Measurements from ENCODE around the gene RPL36.

RPL36 gene

GRCh38 chr19:5673752-5674151, 16.3 kb upstream of the RPL36 start:
- no peaks in the 10 kb centered on the region for H3K27me3 ChIP-seq (replicated peaks)
- H3K36me3 ChIP-seq (replicated peaks): peaks cover 20% of the 10 kb centered on the region
- H3K27ac ChIP-seq: no peak overlapping the region
- TF ChIP-seq, protein P1, sequence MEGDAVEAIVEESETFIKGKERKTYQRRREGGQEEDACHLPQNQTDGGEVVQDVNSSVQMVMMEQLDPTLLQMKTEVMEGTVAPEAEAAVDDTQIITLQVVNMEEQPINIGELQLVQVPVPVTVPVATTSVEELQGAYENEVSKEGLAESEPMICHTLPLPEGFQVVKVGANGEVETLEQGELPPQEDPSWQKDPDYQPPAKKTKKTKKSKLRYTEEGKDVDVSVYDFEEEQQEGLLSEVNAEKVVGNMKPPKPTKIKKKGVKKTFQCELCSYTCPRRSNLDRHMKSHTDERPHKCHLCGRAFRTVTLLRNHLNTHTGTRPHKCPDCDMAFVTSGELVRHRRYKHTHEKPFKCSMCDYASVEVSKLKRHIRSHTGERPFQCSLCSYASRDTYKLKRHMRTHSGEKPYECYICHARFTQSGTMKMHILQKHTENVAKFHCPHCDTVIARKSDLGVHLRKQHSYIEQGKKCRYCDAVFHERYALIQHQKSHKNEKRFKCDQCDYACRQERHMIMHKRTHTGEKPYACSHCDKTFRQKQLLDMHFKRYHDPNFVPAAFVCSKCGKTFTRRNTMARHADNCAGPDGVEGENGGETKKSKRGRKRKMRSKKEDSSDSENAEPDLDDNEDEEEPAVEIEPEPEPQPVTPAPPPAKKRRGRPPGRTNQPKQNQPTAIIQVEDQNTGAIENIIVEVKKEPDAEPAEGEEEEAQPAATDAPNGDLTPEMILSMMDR (IDR thresholded peaks at IDR 0.05; ENCODE audit: low read depth, low read length, missing control alignments): no peak
- in situ Hi-C loops (cut with HindIII; ENCODE audit: low pct_ligation_motif_present, low sequenced_read_pairs): no loop called here
- no peak for DNase-seq
- no peak overlapping the region for H3K4me3 ChIP-seq (ENCODE audit: low read depth, low read length)

GRCh38 chr19:5674714-5675113, 15.4 kb upstream of the RPL36 start:
- TF ChIP-seq, protein P1 (IDR thresholded peaks at IDR 0.05; ENCODE audit: low read depth, low read length, missing control alignments): no peak
- Histone ChIP-seq H3K27me3 (replicated peaks) (no peaks in the 10 kb centered on the region), H3K36me3 (replicated peaks) (peaks cover 10% of the 10 kb centered on the region), H3K4me3 (ENCODE audit: low read depth, low read length) (no peak overlapping the region), H3K27ac (no peak overlapping the region)
- DNase-seq: no peak
- in situ Hi-C loops (cut with HindIII; ENCODE audit: low pct_ligation_motif_present, low sequenced_read_pairs): no loop called here

DNA sequence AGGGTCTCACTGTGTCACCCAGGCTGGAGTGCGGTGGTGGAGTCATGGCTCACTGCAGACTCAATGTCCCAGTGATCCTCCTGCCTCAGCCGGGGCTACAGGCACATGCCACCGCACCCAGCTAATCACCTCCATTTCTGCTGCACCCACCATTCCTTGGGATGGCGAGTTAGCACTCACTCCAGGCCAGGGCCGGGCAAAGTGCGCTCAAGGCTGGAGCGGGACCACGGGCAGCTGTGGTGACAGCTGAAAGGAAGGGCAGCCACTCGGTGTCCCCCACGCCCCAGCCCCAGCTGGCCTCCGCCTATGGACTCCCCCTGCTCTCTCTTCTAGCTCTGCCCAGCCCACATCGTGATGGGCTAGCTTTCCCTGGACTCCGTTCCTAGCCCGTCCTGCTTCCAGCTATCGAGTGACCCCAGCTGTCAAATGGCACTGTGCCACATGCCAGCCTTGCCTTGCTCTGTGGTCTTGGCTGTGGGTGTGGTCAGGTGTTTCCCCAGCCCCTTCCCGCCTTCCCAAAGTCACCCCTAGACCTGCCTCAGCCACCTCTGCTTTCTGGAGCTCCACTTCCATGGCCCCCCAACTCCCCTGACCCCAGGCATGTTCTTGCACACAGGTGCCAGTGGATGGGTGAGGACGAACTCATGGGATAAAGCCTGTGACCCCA, 13.9 kb upstream of the RPL36 start:
- H3K27me3 ChIP-seq (replicated peaks): no peaks in the 10 kb centered on the region
- H3K27ac ChIP-seq: no peak overlapping the region
- in situ Hi-C loops (cut with HindIII; ENCODE audit: low pct_ligation_motif_present, low sequenced_read_pairs): no loop called here
- peaks cover 7% of the 10 kb centered on the region for H3K36me3 ChIP-seq (replicated peaks)
- no peak overlapping the region for H3K4me3 ChIP-seq (ENCODE audit: low read depth, low read length)
- TF ChIP-seq, protein P1 (IDR thresholded peaks at IDR 0.05; ENCODE audit: low read depth, low read length, missing control alignments): no peak
- no peak for DNase-seq

DNA sequence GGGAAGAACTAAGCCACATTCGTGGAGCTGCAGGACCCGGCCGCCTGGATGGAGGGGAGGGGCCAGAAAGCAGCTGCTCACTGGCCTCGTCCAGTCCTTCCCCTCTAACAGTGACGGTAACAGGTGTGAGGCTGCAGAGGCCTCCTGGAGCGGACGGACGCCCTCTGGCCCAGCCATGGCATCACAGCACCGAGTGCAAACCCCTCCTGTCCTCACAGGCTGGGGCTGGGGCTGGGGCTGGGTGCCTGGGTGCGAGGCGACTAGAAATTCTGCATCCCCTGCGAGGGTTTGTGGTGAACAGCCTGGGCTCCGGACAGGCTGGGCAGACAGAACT, 13.4 kb upstream of the RPL36 start:
- peaks cover 6% of the 10 kb centered on the region for H3K36me3 ChIP-seq (replicated peaks)
- H3K27ac ChIP-seq: no peak overlapping the region
- in situ Hi-C loops (cut with HindIII; ENCODE audit: low pct_ligation_motif_present, low sequenced_read_pairs): no loop called here
- TF ChIP-seq, protein P1 (IDR thresholded peaks at IDR 0.05; ENCODE audit: low read depth, low read length, missing control alignments): no peak
- DNase-seq: no peak
- no peaks in the 10 kb centered on the region for H3K27me3 ChIP-seq (replicated peaks)
- H3K4me3 ChIP-seq (ENCODE audit: low read depth, low read length): no peak overlapping the region

GRCh38 chr19:5677136-5677535, 13.0 kb upstream of the RPL36 start:
- H3K27ac ChIP-seq: no peak overlapping the region
- H3K36me3 ChIP-seq (replicated peaks): peaks cover 6% of the 10 kb centered on the region
- no peak overlapping the region for H3K4me3 ChIP-seq (ENCODE audit: low read depth, low read length)
- in situ Hi-C loops (cut with HindIII; ENCODE audit: low pct_ligation_motif_present, low sequenced_read_pairs): no loop called here
- TF ChIP-seq, protein P1 (IDR thresholded peaks at IDR 0.05; ENCODE audit: low read depth, low read length, missing control alignments): no peak
- no peak for DNase-seq
- no peaks in the 10 kb centered on the region for H3K27me3 ChIP-seq (replicated peaks)

DNA sequence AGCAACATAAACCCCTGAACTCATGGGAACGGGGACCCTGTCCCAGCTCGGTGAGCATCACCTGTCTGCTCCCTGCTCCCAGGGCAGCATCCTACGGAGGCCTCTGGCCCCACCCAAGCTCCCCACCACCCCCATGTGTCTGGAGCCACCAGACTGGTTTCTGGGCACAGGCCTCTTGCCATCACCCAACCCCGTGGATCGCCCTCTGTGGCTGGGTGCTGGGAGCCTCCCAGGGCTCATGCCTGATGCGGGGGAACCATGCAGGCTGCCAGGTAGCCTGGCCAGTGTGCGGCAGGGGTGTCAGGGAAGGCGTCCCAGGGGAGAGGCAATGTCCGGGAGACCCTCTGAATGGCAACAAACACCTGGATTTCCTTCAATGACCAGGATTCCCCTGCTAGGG, 12.5 kb upstream of the RPL36 start:
- in situ Hi-C loops (cut with HindIII; ENCODE audit: low pct_ligation_motif_present, low sequenced_read_pairs): no loop called here
- DNase-seq: no peak
- H3K27me3 ChIP-seq (replicated peaks): no peaks in the 10 kb centered on the region
- H3K4me3 ChIP-seq (ENCODE audit: low read depth, low read length): no peak overlapping the region
- TF ChIP-seq, protein P1 (IDR thresholded peaks at IDR 0.05; ENCODE audit: low read depth, low read length, missing control alignments): no peak
- H3K36me3 ChIP-seq (replicated peaks): peaks cover 6% of the 10 kb centered on the region
- H3K27ac ChIP-seq: no peak overlapping the region
